OCI-LY7 (cell line): Measurements from ENCODE around the gene NR2E1.

ENCODE experiments used
- EZH2phosphoT487 ChIP-seq: fragments of 200-600 bp; sonication (generic); IDR thresholded peaks from 2 replicates; pipeline ENCODE4 v1.6.1; 2018; ENCODE audit warnings: low read depth, borderline replicate concordance, mild to moderate bottlenecking, mixed run types, antibody characterized with exemption, low read length, moderate library complexity, mixed read lengths
- TF ChIP-seq, protein P1 (sequence below): fragments of 200-600 bp; sonication (generic); conservative IDR thresholded peaks from 2 replicates; pipeline ENCODE4 v1.5.1; 2014; ENCODE audit warnings: mild to moderate bottlenecking, antibody characterized with exemption, low read length, moderate library complexity, mixed read lengths

GRCh38 chr6:108169464-108170331 is 3.9 kb downstream of the NR2E1 start:
- TF ChIP-seq, protein P1, sequence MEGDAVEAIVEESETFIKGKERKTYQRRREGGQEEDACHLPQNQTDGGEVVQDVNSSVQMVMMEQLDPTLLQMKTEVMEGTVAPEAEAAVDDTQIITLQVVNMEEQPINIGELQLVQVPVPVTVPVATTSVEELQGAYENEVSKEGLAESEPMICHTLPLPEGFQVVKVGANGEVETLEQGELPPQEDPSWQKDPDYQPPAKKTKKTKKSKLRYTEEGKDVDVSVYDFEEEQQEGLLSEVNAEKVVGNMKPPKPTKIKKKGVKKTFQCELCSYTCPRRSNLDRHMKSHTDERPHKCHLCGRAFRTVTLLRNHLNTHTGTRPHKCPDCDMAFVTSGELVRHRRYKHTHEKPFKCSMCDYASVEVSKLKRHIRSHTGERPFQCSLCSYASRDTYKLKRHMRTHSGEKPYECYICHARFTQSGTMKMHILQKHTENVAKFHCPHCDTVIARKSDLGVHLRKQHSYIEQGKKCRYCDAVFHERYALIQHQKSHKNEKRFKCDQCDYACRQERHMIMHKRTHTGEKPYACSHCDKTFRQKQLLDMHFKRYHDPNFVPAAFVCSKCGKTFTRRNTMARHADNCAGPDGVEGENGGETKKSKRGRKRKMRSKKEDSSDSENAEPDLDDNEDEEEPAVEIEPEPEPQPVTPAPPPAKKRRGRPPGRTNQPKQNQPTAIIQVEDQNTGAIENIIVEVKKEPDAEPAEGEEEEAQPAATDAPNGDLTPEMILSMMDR: no peak
- no peak for TF ChIP-seq EZH2phosphoT487
